H4 (cell line): ENCODE measurements around the gene PGM1. TPM values are rescaled to one million over a fixed set of nuclear protein-coding genes. Genes with fewer than 3 reads are reported as not detected.

ENCODE experiments used
- DNase-seq: peaks from one replicate; pipeline ENCODE4 v3.0.0-alpha.2; 2015; ENCODE audit warnings: low spot score
- total RNA-seq: library from RNA; depleted of rRNA; stranded (reverse); fragments of >200 nt; shearing (Covaris generic); gene quantifications from 2 replicates; pipeline ENCODE4 v1.2.3, GENCODE V29; 2014

Gene PGM1
- total RNA-seq, 1 experiment from 2014 or later, result 93.6 TPM

DNA sequence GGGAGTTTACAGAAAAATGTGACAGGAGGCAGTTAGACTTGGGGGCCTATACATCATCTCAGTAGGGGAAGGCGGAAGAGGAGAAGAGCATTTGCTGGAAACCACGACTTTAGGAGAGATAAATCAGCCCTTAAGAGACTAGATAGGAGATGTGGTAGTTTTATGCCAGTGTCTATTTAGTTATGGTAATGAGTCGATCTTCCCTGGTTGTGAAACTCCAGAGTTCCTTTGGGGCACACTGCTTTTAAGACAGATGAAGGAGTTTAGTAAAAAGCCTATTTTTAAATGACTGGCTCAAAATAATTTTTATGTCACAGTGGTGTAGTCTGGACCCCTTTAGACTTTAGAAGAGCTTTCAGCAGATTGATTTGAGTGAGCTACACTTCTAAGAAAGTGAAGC lies 7.8 kb downstream of the PGM1 start:
- DNase-seq, result no peak

DNA sequence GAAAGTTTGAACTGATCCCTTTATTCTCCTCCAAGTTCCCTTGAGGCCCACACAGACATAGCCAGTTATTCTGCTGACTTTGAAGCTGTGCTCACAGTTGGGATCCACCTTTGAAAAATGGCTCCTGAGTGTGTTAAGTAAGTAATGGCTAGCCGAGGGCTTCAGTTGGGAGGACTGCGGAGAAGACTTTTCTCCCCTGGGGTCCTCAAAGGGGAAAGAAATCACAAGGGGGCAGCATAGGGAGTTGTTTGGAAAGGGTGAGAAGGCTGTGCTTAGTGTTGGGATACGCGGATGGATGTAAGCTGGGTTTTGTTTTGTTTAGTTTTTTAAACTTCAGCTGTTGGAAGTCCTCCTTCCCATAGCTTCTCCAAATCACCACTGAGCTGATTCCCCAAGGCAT lies 8.3 kb downstream of the PGM1 start:
- DNase-seq, result no peak

DNA sequence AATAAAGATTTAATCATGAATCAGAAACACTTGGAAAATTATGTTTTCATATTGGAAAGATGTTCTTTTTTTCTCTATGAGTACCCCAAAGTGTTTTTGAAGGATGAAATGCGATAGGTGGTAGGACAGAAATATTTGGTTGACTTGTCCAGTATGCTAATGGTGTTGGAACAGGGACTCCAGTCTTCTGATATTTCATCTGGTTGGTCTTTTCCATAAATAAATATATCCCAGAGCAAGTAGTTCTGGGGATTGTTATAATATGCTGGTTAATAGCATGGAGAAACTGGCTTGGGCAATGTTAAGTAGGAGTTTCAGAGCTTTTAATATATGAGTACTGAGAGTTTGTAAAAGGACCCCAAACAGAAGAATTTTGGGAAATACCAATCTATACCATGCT lies 8.7 kb downstream of the PGM1 start:
- DNase-seq, result no peak

DNA sequence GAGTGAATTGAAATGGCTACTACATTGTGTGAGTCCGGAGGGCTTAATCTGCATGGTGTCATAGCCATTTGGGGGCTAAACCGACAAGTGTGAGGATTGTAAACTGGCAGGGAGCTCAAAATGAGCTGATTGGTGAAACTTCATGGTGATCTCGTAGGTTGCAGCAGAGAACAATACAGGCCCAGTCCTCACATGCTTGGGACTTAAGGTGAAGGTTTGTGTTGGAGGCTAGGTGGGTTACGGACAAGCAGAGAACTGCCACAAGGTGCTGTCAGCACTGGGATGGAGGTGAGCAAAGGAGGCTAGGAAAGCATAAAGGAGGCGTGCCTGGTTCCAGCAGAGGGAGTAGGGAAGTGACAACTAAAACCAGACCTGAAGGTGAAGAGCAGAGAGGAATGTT lies 9.4 kb downstream of the PGM1 start:
- no peak for DNase-seq

DNA sequence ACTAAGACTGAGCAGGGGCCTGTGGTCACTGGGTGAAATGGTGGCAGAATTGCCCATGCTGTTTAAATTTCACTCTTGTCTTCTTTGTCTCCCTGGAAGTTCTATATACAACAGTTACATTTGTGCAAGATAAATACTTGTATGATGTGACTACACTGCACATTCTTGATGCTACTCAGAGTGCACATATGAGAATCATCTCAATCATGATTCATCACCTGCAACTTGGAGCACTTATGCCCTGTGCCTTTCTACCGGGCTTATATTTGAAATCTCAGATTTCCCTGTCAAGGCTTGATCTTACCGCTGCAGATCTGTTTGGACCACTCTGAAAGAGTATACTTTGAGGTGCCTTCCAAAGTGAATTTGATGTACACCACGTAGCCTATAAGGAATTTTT lies 10.6 kb downstream of the PGM1 start:
- DNase-seq, result no peak

DNA sequence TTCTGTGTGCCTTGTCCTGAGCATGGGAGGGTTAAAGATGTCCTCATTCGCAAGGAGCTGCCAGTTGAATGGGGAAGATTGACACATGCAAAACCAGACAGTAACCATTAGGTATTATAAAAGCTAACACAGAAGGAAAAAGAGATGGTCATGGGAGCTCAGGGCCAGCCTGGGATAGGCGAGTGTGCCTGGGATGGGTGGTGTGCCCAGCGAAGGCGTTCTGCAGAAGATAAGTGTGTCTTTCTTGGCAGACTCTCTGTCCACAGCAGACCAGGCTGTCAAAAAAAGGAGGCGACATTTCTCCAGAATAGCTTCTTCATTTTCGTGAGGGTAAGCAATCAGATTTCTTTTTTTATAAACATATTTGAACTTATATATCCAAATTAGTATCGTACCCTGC lies 14.1 kb downstream of the PGM1 start:
- DNase-seq, result no peak

DNA sequence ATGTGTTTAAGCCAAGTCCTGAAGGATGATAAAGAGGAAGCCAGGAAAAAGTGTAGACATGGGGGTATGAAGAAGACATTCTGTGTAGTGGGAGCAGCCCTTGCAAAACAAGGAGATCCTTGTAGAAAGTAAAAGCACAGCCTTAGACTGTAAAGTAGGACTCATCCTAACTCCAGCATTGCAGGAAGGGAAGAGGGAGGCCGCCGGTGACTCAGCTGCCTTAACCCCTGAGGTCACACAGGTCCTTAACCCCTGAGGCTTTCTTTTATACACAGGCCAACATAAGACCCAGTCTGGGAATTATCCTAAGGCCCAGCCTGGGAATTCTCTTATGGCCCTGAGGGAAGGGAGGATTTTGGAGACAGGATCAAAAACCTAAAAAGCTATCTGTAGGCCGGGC lies 18.0 kb downstream of the PGM1 start:
- DNase-seq, result no peak

DNA sequence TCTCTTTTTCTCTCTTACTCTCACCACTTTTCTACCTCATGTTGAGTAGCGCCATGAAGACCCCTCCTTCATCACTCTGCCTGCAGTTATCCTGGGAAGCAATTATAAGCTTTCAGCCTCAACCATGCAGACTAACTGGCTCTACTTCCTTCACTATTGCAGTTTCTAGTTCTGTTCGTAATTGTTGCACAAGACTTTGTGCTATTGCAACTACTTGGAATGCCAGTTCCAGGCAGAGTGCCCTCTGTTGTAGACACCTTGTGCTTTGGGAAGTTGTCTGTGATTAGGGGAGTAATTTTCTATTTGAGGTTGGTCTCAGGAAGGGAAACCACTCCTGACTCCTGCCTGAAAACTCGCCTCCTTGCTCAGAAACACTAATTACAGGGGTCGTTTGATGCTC lies 19.4 kb downstream of the PGM1 start:
- no peak for DNase-seq

DNA sequence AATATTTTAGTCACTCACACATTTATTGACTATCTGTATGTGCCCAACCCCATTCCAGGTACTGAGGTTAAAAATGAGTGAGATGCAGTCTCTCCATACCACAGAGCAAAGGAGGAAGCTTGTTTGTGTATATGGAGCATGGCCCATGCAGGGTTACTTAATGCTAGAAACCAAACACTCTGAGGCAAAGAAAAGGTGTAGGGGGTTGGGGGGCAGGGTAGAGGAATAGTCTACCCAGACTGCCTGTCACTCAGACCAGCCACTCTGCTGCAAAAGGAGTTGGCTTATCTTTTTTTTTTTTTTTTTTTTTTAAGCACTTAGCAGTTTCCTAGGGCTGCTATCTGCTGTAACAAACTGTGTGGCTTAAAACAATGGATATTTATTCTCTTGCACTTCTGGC lies 19.8 kb downstream of the PGM1 start:
- DNase-seq, result no peak

DNA sequence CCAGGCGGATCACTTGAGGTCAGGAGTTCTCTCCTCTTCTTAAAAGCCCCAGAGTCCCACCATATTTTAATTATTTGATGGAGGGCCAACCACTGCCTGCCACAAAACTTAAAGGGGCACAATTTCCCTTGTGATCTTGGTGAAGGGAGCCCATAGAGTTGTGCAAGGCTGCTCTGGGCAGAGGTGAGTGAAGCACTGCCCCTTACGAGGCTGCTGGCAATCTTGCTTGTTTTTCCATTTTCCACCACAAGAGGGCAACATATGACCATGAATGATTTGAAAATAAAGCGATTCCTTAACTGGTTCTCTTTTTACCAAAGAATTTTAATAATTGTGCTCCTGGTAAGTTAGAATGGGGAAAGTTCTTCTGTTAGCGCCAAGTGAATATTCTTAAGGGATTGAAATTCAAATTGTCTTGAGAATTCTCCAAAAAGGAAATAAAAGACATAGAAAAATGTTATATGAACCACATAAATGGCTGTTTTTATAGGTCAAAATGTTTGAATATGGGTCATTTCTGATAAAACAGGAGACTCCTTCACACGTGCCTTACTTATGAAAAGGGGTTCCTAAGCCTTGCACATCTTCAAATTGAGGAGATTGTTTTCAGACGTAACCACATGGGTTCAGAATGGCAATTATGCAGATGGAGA lies 22.7 kb downstream of the PGM1 start:
- peak; percentile 62 for DNase-seq

DNA sequence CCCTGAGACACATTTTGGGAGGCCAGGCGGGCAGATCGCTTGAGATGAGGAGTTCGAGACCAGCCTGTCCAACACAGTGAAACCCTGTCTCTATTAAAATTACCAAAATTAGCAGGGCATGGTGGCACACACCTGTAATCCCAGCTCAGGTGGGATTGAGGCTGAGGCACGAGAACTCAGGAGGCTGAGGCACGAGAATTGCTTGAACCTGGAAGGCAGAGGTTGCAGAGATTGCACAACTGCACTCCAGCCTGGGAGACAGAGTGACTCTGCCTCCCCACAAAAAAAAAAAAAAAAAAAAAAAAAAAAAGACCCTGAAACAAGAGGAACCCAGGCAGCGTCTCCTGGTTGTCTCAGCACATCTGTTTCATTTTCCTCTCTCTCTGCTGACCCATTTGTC lies 24.2 kb downstream of the PGM1 start:
- DNase-seq, result no peak

DNA sequence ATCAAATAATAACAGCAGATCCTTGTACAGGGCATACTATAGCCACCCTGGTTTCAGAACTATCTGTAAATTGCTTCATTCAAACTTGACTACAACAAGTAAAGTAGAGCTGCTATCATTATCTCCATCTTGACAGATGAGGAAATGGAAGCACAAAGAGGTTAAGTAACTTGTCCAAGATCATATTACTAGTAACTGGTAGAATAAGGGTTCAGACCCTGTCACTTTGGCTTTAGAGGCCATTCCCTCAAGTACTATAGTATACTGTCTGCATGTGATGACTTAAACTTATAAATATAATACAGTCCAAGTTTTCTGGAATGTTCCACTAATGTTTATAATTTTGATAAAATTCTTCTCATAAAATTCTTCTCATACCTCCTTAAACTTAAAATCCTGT lies 24.8 kb downstream of the PGM1 start:
- no peak for DNase-seq

DNA sequence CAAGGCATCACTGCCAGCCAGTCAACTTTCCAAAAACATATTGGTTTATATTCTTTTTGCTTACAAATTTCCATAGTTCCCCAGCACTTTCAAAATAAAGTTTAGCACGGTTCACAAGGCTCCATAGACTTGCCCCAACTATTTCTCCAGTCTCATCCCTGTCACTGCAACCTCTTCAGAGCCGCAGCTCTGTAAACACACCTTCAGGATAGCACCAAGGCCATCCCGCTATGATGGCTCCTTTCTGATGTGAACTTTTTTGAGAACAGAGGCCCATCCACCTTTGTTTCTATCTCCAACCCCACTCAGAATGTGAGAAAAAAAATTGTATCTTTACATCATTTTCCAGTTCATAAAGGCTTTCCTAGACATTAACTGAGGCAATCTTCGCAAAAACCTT lies 26.3 kb downstream of the PGM1 start:
- no peak for DNase-seq

DNA sequence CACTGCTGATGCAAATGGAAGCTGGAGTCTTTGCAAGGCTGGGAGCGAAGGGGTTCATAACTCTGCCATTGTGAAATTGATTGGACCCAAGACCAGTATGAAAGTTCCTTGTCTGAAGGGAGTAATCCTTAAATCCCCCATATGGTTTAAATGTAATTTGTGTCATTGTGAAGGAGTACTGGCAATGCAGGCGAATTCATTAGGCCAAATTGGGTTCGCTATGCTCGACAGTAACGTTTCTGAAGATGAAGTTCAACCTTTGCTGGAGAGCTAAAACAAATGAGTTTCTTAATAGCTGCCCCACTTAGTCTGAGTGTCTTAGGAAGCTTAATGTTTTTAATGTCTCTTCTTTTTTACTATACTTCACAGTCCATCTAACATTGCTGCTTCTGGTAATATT lies 27.5 kb downstream of the PGM1 start:
- no peak for DNase-seq

DNA sequence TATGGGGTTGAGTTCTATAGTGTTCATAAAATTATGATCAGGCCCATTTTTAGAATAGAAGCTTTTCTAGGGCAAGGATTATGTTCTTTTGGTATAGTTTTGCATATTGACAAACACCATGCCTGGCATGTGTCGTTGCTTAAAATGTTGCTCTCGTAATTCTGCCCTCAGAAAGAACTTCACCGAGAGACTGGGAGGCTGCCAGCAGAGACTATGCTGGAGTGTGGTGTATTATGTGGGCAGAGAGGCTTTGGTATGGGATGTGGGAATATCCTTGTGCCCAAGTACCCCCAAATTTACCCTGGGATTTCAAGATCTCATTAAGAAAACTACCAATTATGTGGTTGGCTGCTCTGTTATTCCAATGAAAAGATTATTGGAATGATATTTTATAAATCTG lies 27.9 kb downstream of the PGM1 start:
- DNase-seq, result no peak

DNA sequence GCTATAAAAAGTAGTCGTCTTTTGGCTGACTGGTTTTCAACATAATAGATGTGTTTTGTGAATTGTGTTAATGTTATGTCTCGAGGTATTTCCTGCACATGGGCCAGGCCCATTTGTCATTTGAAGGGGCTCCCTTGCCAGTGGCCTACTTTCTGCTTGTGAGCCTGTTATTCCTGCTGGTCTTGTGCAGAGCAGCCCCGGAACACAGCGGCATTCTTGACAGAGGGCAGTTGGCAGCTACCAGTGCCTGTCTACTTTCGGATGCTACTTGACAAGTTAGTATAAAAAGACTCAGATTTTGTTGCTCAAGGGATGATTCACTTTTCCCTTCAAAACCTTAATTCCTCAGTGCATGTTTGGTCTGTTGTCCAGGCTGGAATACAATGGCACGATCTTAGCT lies 28.5 kb downstream of the PGM1 start:
- DNase-seq, result no peak

DNA sequence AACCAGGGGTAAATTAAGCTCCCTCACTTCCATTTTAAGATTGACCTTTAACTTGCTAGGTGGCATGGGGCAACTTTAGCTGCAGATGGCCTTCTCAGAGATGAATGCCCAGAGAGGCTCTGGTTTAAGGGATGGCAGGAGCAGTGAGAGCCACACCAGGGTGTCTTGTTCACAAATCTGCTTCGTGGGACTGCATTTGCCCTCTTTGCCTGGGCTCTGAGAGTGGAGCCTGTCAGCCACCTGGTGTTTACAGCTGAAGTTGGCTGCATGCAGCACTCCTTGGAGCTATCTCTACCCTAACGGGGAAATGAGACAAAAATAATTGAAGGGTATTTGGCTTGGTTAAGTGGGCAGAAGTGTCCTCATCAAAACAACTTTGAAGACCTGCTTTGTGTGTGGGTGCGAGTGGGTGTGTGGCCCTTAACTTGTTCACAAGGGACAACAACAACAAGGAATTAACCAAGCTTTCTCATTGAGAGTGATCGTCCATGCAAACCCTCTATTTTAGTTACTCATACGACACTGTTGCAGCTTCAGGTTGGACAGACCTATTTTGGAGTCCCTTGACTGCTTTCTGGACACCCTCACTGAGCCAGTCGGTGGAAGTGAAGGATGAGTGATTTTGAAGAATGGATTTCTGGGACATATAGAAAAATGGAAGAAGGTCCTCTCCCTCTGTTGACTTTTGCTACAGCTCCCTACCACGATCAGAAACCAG lies 29.8 kb downstream of the PGM1 start:
- no peak for DNase-seq

DNA sequence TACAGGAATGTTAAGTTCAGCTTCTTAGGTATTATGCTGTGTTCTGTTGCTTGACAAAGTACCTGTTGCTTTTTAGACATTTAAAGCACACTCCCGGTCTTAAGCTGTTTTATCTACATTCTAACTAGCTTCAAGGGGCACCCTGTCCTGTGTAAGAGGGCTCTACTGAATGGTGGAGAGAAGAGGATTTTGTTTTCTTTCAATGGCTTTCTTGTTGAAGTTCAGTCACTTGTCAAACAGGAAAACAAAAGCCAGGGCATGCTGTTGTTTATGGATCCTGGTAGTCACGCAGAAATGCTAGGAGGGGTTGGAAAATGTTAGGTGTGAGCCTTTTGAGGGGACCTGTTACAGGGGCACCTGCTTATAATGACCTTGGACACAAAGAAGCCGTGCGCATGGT lies 30.7 kb downstream of the PGM1 start:
- no peak for DNase-seq

DNA sequence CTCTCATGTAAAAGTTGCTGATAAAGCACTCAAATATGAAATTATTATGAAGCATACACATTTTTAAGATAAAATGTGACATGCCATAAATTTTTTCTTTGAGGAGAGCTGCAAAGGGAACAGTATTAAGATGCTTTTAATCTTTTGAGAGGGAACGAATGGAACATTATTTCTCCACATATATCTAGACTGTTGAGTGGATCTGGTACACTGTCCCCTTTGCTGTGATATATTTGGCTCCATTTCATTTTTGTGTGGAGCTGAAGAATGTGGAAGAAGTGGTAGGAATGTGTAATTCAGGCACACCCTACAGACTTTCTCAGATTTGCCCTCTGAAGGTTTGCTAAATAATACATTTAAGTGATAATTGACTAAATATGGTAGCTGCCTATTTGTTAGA lies 31.7 kb downstream of the PGM1 start:
- no peak for DNase-seq

DNA sequence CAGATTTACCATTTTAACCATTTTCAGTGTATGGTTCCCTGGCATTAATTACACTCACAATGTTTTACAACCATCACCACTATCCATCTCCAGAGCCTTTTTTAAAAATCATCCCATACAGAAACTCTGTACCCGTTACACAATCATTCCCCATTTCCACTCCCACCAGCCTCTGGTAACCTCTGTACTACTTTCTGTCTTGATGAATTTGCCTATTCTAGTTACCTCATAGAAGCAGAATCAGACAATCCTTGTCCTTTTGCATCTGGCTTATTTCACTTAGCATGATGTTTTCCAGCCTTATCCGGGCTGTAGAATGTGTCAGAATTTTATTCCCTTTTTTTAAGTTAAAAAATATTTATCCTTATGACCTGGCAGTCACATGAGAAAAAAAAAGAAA lies 33.0 kb downstream of the PGM1 start:
- no peak for DNase-seq

DNA sequence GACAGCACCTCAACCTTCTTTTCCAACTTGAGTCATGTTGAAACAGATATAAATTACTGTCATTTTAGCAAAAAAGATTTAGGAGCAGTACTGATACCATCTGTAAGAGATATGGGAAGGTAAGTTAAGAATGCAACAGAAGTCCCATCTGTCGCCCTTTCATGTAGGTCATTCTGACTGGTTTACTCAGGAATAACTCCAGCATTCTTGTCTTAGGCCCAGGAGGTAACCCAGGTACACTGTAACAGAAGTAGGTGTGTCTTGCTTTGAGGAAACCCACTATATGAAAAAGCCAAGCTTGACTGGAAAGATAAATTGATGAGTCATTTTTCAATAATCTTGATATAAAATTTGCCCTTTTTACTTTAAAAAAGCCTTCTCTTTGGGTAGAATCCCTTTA lies 35.4 kb downstream of the PGM1 start:
- DNase-seq, result no peak

DNA sequence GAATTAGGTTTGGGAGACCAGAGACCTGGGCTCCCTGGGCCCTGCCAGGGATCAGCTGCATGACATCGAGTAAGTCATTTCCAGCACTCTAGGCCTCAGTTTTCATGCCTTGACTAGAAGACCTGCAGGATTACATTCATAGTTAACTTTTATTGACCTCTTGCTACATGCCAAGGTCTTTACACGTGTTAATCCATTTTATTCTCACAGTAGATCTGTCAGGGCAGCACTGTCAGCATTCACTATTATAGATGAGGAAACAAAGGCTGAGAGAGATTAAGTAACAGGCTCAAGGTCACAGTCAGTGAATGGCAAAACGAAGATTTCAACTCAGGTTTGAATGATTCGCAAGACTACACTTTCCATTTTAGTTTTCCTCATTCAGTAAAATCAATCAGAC lies 37.0 kb downstream of the PGM1 start:
- DNase-seq, result no peak

DNA sequence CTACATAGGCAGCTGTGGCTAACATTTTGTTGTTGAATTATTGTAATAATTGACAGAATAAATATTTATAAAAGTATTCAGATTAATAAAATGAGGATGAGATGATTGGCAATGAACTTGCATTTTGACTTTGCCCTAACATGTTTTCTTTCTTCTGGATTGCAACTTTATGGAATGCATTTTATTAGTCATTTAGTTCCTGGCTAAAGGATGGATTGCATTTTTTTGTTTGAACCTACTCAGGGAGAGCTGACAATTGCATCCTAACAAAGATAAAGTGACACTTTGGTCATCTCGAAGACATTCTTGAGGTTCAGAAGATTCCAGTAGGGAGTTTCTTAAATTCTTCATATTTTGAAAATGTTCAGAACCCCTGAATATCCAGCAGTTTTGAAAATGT lies 37.5 kb downstream of the PGM1 start:
- no peak for DNase-seq

DNA sequence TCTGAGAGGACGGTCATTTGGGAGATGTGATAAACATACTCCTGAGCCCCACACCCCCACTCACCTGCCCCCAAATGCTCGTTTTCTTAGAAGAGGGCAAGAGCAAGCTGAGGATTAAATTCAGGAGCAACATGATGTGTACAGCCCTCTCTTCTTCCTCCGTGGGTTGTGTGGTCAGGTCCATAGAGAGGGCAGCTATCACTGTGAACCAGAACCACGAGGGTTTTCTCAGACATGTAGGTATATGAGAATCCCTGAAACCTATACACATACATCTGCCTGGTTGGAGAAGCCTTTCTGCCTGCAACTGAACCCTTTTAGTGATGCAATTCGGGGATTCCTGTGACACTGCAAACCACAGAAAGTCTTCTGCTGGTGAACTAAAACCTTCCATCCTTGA lies 38.9 kb downstream of the PGM1 start:
- no peak for DNase-seq
